Stimulated activated effector memory CD8-positive, alpha-beta T cell treated with anti-CD3 and anti-CD28 coated beads, Interleukin-12 subunit alpha, Interleukin-12 subunit beta, amount 100 ng/mL, for 72 hours (primary cell): ENCODE results near the gene ROR2.
"Not testable (repeated sequence)": the region's sequence is repeated elsewhere in the genome, so short reads cannot be mapped to it uniquely, and the experiment has no call there.

Source experiments
- ATAC-seq: fragments of 150-1000 bp; cut with Tn5 transposase; 2 replicates; pipeline ENCODE4 v1.10.0; 2021
- DNase-seq, 2 donors: peaks; one replicate each; pipeline ENCODE4 v3.0.0; 2021 to 2022; ENCODE audit warnings: low spot score in 2 of 2
- H3K27ac Mint-ChIP-seq: one replicate; pipeline ENCODE4 v1.8.0; 2022; ENCODE audit warnings: mild to moderate bottlenecking, mixed read lengths
- H3K36me3 Mint-ChIP-seq: one replicate; pipeline ENCODE4 v1.8.0; 2022; ENCODE audit warnings: mild to moderate bottlenecking, mixed read lengths
- H3K4me1 Mint-ChIP-seq: one replicate; pipeline ENCODE4 v1.8.0; 2022; ENCODE audit warnings: mixed read lengths
- H3K4me3 Mint-ChIP-seq: one replicate; pipeline ENCODE4 v1.8.0; 2022; ENCODE audit warnings: mild to moderate bottlenecking, mixed read lengths
- H3K9me3 Mint-ChIP-seq: one replicate; pipeline ENCODE4 v1.8.0; 2022; ENCODE audit warnings: mixed read lengths

ROR2 gene

GRCh38 chr9:91655658-91656057 lies 294.4 kb downstream of the ROR2 start:
- no peak overlapping the region for H3K27ac Mint-ChIP-seq
- no peaks in the 10 kb centered on the region for H3K4me1 Mint-ChIP-seq
- ATAC-seq = no peak
- no peaks in the 10 kb centered on the region for H3K9me3 Mint-ChIP-seq
- H3K36me3 Mint-ChIP-seq = no peaks in the 10 kb centered on the region
- no peak overlapping the region for H3K4me3 Mint-ChIP-seq
- no peak for DNase-seq

GRCh38 chr9:91655215-91655614 lies 294.8 kb downstream of the ROR2 start:
- DNase-seq (no peak), ATAC-seq (no peak)
- H3K36me3 Mint-ChIP-seq = no peaks in the 10 kb centered on the region
- H3K4me3 Mint-ChIP-seq = no peak overlapping the region
- H3K27ac Mint-ChIP-seq = no peak overlapping the region
- H3K4me1 Mint-ChIP-seq = no peaks in the 10 kb centered on the region
- no peaks in the 10 kb centered on the region for H3K9me3 Mint-ChIP-seq

DNA sequence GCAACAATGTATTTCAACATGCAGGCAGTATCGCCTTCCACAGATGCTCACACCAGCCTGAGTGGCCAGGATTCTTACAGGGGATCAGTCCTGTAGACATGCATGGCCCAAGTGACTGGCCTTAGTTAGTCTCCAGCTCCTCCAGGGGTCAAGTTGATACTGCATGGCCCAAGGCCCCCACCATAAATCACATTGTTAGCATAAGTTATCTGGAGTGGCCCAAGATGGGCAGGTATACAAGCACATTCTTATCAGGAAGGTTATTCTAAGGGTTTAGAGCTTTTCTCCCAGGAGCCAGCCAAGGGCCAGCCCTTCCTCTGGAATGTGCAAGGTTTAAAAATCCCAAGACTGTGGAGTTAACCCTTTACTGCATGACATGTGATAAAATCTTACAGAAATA lies 295.5 kb downstream of the ROR2 start:
- DNase-seq (no peak), ATAC-seq (no peak)
- H3K4me1 Mint-ChIP-seq = no peaks in the 10 kb centered on the region
- no peaks in the 10 kb centered on the region for H3K9me3 Mint-ChIP-seq
- H3K27ac Mint-ChIP-seq = no peak overlapping the region
- H3K4me3 Mint-ChIP-seq = no peak overlapping the region
- no peaks in the 10 kb centered on the region for H3K36me3 Mint-ChIP-seq

GRCh38 chr9:91647371-91647770 lies 302.7 kb downstream of the ROR2 start:
- DNase-seq (no peak), ATAC-seq (peak; percentile 16)
- Mint-ChIP-seq H3K4me1 (peaks cover 5% of the 10 kb centered on the region), H3K4me3 (no peak overlapping the region), H3K9me3 (no peaks in the 10 kb centered on the region), H3K36me3 (no peaks in the 10 kb centered on the region), H3K27ac (no peak overlapping the region)

DNA sequence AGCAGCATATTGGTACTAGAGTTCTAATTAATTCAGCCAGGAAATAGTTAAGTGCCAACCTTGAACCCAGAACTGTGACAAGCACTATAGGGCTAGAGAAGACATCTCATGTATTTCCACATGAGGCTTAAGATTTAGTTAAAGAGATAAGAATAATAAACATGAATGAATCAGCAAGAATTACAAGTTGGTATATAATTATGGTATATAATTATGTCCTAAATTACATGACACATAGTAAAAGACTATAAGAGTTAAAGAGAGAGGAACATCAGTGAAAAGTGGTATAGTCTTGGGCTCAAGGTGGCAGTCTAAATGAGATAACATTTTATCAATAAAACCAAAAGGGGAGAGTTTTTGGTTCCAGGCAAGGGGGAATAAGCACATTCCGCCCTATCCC lies 303.3 kb downstream of the ROR2 start:
- Mint-ChIP-seq H3K9me3 (peaks cover 3% of the 10 kb centered on the region), H3K36me3 (no peaks in the 10 kb centered on the region), H3K4me1 (peaks cover 5% of the 10 kb centered on the region), H3K27ac (no peak overlapping the region), H3K4me3 (no peak overlapping the region)
- DNase-seq = no peak
- ATAC-seq = no peak

DNA sequence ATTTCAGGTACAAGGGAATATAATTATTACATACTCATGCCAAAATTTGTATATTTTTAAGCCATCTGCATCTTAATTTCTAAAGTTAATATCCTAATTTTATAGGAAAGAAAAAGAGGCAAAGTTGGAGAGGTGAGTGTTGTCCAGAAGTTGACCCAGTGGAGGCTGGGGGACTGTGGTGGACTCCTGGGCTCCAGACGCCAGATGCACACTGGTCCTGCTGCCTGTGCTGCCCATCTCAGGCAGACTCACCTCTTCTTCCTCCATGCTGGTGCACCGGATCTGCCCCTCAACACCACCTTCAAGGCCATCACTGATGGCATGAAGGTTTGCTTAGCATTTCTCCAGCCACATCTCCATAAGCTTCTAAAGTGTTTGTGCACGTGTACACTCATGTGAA lies 305.6 kb downstream of the ROR2 start:
- Mint-ChIP-seq H3K4me1 (peaks cover 5% of the 10 kb centered on the region), H3K9me3 (peaks cover 11% of the 10 kb centered on the region), H3K36me3 (no peaks in the 10 kb centered on the region), H3K4me3 (no peak overlapping the region), H3K27ac (no peak overlapping the region)
- ATAC-seq = no peak
- DNase-seq = no peak

DNA sequence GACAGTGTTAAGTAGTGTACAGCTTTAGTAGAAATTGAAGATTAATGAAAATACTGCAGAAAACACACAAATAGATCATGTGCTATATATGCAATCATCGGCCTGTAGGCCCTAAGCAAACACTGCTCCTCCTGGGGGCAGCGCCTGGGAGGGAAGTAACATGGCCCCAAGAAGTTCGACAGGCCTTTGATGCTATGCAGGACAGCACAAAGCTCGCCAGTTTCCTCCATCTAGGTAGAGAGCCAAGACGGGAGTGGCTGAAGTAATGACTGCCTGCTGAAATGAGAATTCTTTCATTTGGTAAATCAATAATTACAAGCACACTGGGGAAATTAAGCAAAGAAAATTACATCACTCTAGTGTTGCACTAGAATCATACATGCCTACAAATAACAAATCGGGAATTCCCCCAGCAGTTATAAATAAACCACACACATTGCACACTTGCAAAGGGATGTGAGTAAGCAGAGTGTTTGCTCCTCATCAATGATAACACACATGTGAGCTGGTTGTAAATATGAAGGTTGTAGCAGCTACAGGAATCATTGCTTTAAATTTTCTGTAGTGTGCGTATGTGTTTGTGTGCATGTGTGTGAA lies 306.4 kb downstream of the ROR2 start:
- Mint-ChIP-seq H3K9me3 (peaks cover 11% of the 10 kb centered on the region), H3K4me3 (no peak overlapping the region), H3K27ac (no peak overlapping the region), H3K4me1 (peaks cover 5% of the 10 kb centered on the region), H3K36me3 (no peaks in the 10 kb centered on the region)
- ATAC-seq (peak; percentile 63), DNase-seq (no peak)

GRCh38 chr9:91642771-91643170 lies 307.3 kb downstream of the ROR2 start:
- H3K36me3 Mint-ChIP-seq = no peaks in the 10 kb centered on the region
- peaks cover 5% of the 10 kb centered on the region for H3K4me1 Mint-ChIP-seq
- H3K9me3 Mint-ChIP-seq = peaks cover 11% of the 10 kb centered on the region
- H3K27ac Mint-ChIP-seq = no peak overlapping the region
- no peak for ATAC-seq
- H3K4me3 Mint-ChIP-seq = no peak overlapping the region
- no peak for DNase-seq

DNA sequence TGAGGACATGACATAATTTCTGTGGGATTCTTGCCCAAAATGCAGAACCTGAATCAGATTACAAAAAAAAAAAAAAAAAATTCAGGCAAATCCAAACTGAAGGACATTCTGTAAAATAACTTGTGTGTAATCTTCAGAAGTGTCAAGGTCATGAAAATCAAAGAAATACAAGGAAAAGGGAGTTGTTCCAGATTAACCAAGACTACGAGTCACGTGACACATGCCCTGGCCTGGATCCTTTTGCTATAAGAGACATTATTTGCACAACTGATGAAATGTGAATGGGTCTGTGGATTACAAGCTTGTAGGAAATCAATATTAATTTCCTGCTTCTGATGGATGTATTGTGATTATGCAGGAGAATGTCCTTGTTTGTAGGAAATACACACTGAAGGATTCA lies 309.6 kb downstream of the ROR2 start:
- peaks cover 11% of the 10 kb centered on the region for H3K9me3 Mint-ChIP-seq
- ATAC-seq (no peak), DNase-seq (no peak)
- H3K4me1 Mint-ChIP-seq = peaks cover 5% of the 10 kb centered on the region
- no peaks in the 10 kb centered on the region for H3K36me3 Mint-ChIP-seq
- H3K27ac Mint-ChIP-seq = no peak overlapping the region
- H3K4me3 Mint-ChIP-seq = no peak overlapping the region

GRCh38 chr9:91639054-91639453 lies 311.0 kb downstream of the ROR2 start:
- ATAC-seq (no peak), DNase-seq (no peak)
- Mint-ChIP-seq H3K4me3 (no peak overlapping the region), H3K27ac (no peak overlapping the region), H3K36me3 (no peaks in the 10 kb centered on the region), H3K9me3 (peaks cover 11% of the 10 kb centered on the region), H3K4me1 (peaks cover 5% of the 10 kb centered on the region)

- not testable (repeated sequence) for H3K9me3 Mint-ChIP-seq, H3K27ac Mint-ChIP-seq, DNase-seq, ATAC-seq, H3K4me3 Mint-ChIP-seq, H3K4me1 Mint-ChIP-seq, H3K36me3 Mint-ChIP-seq
Observed at GRCh38 chr9:91634832-91635231, 315.2 kb downstream of the ROR2 start.

DNA sequence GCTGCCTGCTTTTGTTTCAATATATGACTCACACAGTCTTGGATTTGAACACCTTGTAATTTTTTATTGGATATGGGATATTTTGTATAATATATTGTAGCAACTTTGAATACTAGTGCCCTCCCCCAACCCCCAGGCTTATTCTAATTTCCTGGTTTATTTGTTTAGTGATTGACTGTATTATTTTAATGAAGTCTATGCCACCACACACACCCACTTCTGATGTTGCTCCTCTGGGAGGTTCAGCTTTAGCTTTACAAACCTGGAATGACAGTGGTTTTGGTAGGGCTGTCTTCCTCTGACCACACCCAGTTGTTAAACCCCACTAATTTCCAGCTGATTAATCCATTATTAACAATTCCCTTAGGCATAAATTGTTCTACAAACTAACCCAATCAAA lies 320.3 kb downstream of the ROR2 start:
- H3K27ac Mint-ChIP-seq = no peak overlapping the region
- no peak overlapping the region for H3K4me3 Mint-ChIP-seq
- ATAC-seq = no peak
- peaks cover 8% of the 10 kb centered on the region for H3K9me3 Mint-ChIP-seq
- H3K36me3 Mint-ChIP-seq = no peaks in the 10 kb centered on the region
- no peaks in the 10 kb centered on the region for H3K4me1 Mint-ChIP-seq
- DNase-seq = no peak

DNA sequence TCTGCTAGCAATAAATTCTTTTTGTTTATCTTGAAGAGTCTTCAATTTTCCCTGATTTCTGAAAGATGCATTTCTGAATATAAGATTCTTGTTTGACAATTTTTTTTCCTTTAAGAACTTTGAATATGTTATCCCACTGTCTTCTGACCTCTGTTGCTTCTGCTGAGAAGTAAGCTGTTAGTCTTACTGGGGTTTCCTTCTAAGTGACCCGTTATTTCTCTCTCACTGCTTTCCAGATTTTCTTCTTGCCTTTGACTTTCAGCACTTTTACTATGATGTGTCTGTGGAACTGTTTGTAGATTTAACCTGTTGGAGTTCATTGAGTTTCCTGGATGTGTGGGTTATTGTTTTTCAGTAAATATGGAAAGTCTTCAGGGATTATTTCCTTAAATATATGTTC lies 321.1 kb downstream of the ROR2 start:
- no peak overlapping the region for H3K4me3 Mint-ChIP-seq
- DNase-seq = no peak
- no peaks in the 10 kb centered on the region for H3K36me3 Mint-ChIP-seq
- peaks cover 8% of the 10 kb centered on the region for H3K9me3 Mint-ChIP-seq
- H3K4me1 Mint-ChIP-seq = no peaks in the 10 kb centered on the region
- ATAC-seq = no peak
- H3K27ac Mint-ChIP-seq = no peak overlapping the region

DNA sequence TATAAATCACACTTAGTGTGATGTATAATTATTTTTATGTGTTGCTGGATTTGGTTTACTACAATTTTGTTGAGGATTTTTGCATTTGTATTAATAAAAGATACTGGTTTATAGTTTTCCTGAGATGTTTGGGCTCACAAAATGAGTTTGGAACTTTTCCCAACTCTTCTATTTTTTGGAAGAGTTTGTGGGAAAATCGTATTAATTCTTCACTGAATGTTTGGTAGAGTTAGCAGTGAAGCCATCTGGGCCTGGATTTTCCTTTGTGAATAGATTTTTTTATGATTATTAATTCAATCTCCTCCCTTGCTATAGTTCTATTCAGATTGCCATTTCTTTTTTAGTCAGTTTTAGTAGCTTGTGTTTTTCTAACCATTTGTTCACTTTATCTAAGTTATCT lies 324.7 kb downstream of the ROR2 start:
- DNase-seq (no peak), ATAC-seq (no peak)
- Mint-ChIP-seq H3K9me3 (peaks cover 8% of the 10 kb centered on the region), H3K27ac (no peak overlapping the region), H3K4me3 (no peak overlapping the region), H3K4me1 (no peaks in the 10 kb centered on the region), H3K36me3 (no peaks in the 10 kb centered on the region)

- DNase-seq (no peak), ATAC-seq (peak; percentile 67)
- Mint-ChIP-seq H3K36me3 (no peaks in the 10 kb centered on the region), H3K4me1 (no peaks in the 10 kb centered on the region), H3K9me3 (no peaks in the 10 kb centered on the region), H3K4me3 (no peak overlapping the region), H3K27ac (no peak overlapping the region)
Observed at GRCh38 chr9:91623004-91623403, 327.0 kb downstream of the ROR2 start.

DNA sequence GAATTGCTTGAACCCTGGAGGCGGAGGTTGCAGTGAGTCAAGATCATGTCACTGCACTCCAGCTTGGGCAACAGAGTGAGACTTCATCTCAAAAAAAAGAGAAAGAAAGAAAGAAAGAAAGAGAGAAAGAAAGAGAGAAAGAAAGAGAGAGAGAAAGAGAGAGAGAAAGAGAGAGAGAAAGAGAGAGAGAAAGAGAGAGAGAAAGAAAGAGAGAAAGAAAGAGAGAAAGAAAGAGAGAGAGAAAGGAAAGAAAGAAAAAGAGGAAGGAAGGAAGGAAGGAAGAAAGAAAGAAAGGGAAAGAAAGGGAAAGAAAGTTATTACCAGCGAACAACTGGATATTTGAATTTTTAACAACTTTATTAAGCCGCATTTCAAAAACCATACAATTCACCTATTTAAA lies 327.9 kb downstream of the ROR2 start:
- H3K4me1 Mint-ChIP-seq, H3K27ac Mint-ChIP-seq, H3K4me3 Mint-ChIP-seq, H3K36me3 Mint-ChIP-seq, H3K9me3 Mint-ChIP-seq, DNase-seq, ATAC-seq: not testable (repeated sequence)

DNA sequence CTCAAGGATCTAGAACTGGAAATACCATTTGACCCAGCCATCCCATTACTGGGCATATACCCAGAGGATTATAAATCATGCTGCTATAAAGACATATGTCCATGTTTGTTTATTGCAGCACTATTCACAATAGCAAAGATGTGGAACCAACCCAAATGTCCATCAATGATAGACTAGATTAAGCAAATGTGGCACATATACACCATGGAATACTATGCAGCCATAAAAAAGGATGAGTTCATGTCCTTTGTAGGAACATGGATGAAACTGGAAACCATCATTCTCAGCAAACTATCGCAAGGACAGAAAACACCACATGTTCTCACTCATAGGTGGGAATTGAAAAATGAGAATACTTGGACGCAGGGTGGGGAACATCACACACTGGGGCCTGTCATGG lies 336.0 kb downstream of the ROR2 start:
- not testable (repeated sequence) for H3K4me3 Mint-ChIP-seq

More for the DNA sequence above, 336.0 kb downstream of the ROR2 start:
- H3K36me3 Mint-ChIP-seq, H3K27ac Mint-ChIP-seq, H3K4me1 Mint-ChIP-seq, H3K9me3 Mint-ChIP-seq, DNase-seq, ATAC-seq: not testable (repeated sequence)
